Aorta (tissue), 5 donors: ENCODE measurements around the gene BICC1. TPM values are rescaled to one million over a fixed set of nuclear protein-coding genes. Genes with fewer than 3 reads are reported as not detected.

Source experiments
- ATAC-seq: fragments of 200-7000 bp; cut with Tn5 transposase; one replicate; pipeline ENCODE4 v1.9.1; 2022; ENCODE audit warnings: moderate library complexity; ENCODE audit not compliant: low FRiP score
- DNase-seq, 2 donors: peaks; one replicate each; pipeline ENCODE4 v3.0.0-alpha.2; 2020
- H3K27ac ChIP-seq, 2 donors: one replicate each; pipeline ENCODE4 v1.5.1; 2013; ENCODE audit warnings: low read length in 2 of 2, mild to moderate bottlenecking in 2 of 2, moderate library complexity in 2 of 2, control low read depth in 1 of 2, inconsistent platforms in 1 of 2, low read depth in 1 of 2
- H3K27me3 ChIP-seq, 2 donors: one replicate each; pipeline ENCODE4 v1.6.1; 2013; ENCODE audit warnings: control low read depth in 1 of 2, low read length in 1 of 2, mild to moderate bottlenecking in 1 of 2, moderate library complexity in 1 of 2; ENCODE audit not compliant: insufficient read depth in 2 of 2, control insufficient read depth in 1 of 2
- H3K36me3 ChIP-seq, 2 donors: one replicate each; pipeline ENCODE4 v1.6.1; 2013; ENCODE audit warnings: control low read depth in 1 of 2, low read length in 1 of 2, mild to moderate bottlenecking in 1 of 2; ENCODE audit not compliant: insufficient read depth in 2 of 2, control insufficient read depth in 1 of 2
- H3K4me1 ChIP-seq, 2 donors: one replicate each; pipeline ENCODE4 v1.6.1; 2013; ENCODE audit warnings: low read length in 2 of 2, control low read depth in 1 of 2, mild to moderate bottlenecking in 1 of 2, moderate library complexity in 1 of 2; ENCODE audit not compliant: insufficient read depth in 2 of 2, control insufficient read depth in 1 of 2
- H3K4me3 ChIP-seq, 2 donors: one replicate each; pipeline ENCODE4 v1.5.1; 2013; ENCODE audit warnings: low read length in 2 of 2, control low read depth in 1 of 2, mild to moderate bottlenecking in 1 of 2
- H3K9me3 ChIP-seq: one replicate; pipeline ENCODE4 v1.6.1; 2013; ENCODE audit warnings: mild to moderate bottlenecking, low read length; ENCODE audit not compliant: control insufficient read depth
- WGBS, 2 donors: extraction: QIAGEN DNeasy Blood & Tissue Kit; methylation state at CpG; one replicate each; pipeline ENCODE4 v1.1.7; 2013; 5-methylcytosine and 5-hydroxymethylcytosine counted together
- intact Hi-C, 2 donors: fragments of 100-400 bp; cut with DNase I; formaldehyde crosslinking; loops; one replicate each; pipeline versions ENCODE4 v1.14.2 to v1.15.0; 2022
- polyA plus RNA-seq, 2 donors: library from polyadenylated mRNA; stranded (reverse); fragments of 200-250 nt; gene quantifications; one replicate each; pipeline ENCODE4 v1.2.3, GENCODE V29; 2013
- total RNA-seq, 2 donors: library from RNA; stranded (reverse); fragmentation: NEBNext Ultra II Directional; extraction: Animal tissue kit (Norgen Biotek cat#: 25700); gene quantifications; one replicate each; pipeline ENCODE4 v1.2.1, GENCODE V29; 2021
- donor health status: healthy with polysubstance abuse.
- donor health status: Bipolar disorder and iron deficiency.
- donor health status: DM: no; HTN: no; CAD: no.
- donor health status: DM: no; HTN: no; CAD: no.
- donor health status: DM: yes; HTN: yes; CAD: no.

Gene BICC1
- total and polyA plus RNA-seq, 4 donors = 3.8 to 46.8 (median 13.9) TPM

GRCh38 chr10:58547963-58548362, 35.3 kb downstream of the BICC1 start:
- WGBS, 2 donors = 70 to 89% methylated on average over 1 of the region's 1 CpG
- intact Hi-C loops = no loop called here
- Histone ChIP-seq H3K4me1 (peaks cover 0 to 4% of the 10 kb centered on the region in 2 donors), H3K36me3 (no peaks in the 10 kb centered on the region), H3K9me3 (no peaks in the 10 kb centered on the region), H3K27ac (no peak overlapping the region), H3K27me3 (no peaks in the 10 kb centered on the region), H3K4me3 (no peak overlapping the region)
- no peak for DNase-seq
- no peak for ATAC-seq

- no peak overlapping the region for H3K4me3 ChIP-seq
- DNase-seq (no peak), ATAC-seq (no peak)
- H3K27ac ChIP-seq = no peak overlapping the region
- H3K27me3 ChIP-seq = no peaks in the 10 kb centered on the region
- no peaks in the 10 kb centered on the region for H3K36me3 ChIP-seq
- no peaks in the 10 kb centered on the region for H3K4me1 ChIP-seq
- 85 to 91% methylated on average over 2 of the region's 2 CpGs for WGBS, 2 donors
- no peaks in the 10 kb centered on the region for H3K9me3 ChIP-seq
- intact Hi-C loops = no loop called here
These were observed 41.6 kb downstream of the BICC1 start for GRCh38 chr10:58554316-58554715.

DNA sequence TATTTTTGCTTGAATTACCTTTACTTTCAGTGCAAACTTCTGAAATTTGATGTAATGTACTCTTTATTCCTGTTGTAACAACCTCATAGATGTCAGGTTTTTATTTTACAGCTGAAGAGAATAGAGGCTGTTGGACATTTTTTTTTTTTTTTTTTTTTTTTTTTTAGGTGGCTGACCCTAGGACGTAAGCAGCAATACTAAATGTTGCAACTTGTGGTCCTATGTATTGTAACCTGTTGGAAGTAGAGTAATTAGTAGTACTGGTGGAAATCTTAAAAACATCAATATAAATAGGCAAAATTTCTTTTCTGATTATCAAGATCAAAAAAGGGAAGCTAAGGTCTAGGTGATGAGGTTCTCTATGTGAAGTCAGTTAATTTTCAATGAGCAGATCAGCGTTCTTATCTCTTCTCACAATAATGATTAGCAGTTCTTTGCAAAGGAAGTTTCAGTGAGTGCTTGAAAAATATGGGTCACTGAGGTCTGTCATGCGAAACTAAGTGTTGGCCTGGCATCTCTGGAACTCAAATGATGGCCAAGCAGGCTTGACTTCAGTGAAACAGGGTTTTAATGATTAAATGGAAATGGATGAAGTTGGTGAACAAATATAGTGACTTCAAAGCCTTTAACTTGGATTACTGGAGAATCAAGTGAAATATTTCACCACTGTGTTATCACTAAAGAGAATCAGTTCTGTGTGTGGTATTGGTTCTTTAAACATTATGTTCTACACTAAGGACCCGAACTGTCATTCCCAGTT, 42.7 kb downstream of the BICC1 start:
- intact Hi-C loops = no loop called here
- DNase-seq (no peak), ATAC-seq (no peak)
- Histone ChIP-seq H3K4me3 (no peak overlapping the region), H3K36me3 (no peaks in the 10 kb centered on the region), H3K27ac (no peak overlapping the region), H3K4me1 (no peaks in the 10 kb centered on the region), H3K9me3 (no peaks in the 10 kb centered on the region), H3K27me3 (no peaks in the 10 kb centered on the region)
- 87 to 88% methylated on average over 4 of the region's 4 CpGs for WGBS, 2 donors

DNA sequence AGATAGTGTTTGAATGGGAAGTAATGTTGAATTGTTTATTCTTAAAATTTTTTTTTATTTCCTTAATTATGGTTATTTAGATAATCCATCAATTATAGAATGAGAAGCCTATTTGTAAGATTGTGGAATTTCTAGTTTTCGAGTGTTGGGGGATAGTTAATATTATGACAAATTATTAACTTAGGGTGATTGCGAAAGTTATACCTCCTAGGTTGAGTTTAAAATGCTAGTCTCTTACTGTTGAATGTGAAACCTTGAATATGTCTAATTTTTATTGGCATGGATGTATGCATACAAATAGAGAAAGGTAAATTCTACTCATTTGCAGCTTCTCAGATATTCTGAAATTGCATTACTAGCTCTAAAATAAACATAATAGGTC, 43.2 kb downstream of the BICC1 start:
- Histone ChIP-seq H3K9me3 (no peaks in the 10 kb centered on the region), H3K4me1 (no peaks in the 10 kb centered on the region), H3K27me3 (no peaks in the 10 kb centered on the region), H3K27ac (no peak overlapping the region), H3K36me3 (no peaks in the 10 kb centered on the region), H3K4me3 (no peak overlapping the region)
- DNase-seq (no peak), ATAC-seq (no peak)
- 97% methylated on average over 2 of the region's 2 CpGs for WGBS, 2 donors
- intact Hi-C loops = no loop called here

DNA sequence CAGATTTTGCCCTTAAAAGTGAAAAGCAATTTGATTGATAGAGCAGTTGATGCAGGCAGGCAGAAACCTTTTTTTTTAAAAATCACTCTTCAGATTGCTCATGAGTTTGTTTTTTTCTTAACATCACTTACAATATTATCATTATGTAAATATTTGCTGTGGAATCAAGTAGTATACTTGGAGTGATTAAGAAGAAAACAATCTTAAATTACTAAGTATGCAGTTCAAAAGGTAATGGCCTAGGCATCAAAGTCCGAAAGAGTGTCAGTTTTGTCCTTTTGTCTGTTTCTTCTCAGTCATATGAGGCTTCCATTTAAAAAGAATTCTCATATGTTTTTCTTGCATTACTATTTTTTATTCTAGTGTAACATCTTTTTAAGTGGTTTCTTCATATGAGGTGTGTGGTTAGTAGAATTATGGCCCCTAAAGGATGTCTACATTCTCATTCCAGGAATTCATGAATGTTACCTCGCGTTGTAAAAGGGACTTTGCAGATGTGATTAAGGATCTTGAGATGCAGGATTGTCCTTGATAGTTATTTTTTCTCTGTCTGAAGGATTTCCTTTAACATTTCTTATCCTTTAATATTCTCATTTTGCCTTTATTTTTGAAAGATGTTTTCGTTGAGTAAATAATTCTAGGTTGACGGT, 44.0 kb downstream of the BICC1 start:
- 92 to 93% methylated on average over 5 of the region's 5 CpGs for WGBS, 2 donors
- Histone ChIP-seq H3K4me1 (no peaks in the 10 kb centered on the region), H3K27me3 (no peaks in the 10 kb centered on the region), H3K4me3 (no peak overlapping the region), H3K9me3 (no peaks in the 10 kb centered on the region), H3K27ac (no peak overlapping the region), H3K36me3 (no peaks in the 10 kb centered on the region)
- ATAC-seq = no peak
- intact Hi-C loops = no loop called here
- DNase-seq = no peak

GRCh38 chr10:58557714-58558113, 45.0 kb downstream of the BICC1 start:
- ATAC-seq = no peak
- WGBS, 2 donors = 86 to 90% methylated on average over 1 of the region's 1 CpG

GRCh38 chr10:58560068-58560467, 47.4 kb downstream of the BICC1 start:
- 98% methylated on average over 2 of the region's 2 CpGs for WGBS, 2 donors
- DNase-seq (no peak), ATAC-seq (no peak)
- intact Hi-C loops = no loop called here
- H3K4me3 ChIP-seq = no peak overlapping the region
- H3K36me3 ChIP-seq = no peaks in the 10 kb centered on the region
- H3K4me1 ChIP-seq = no peaks in the 10 kb centered on the region
- H3K9me3 ChIP-seq = peaks cover 3% of the 10 kb centered on the region
- no peak overlapping the region for H3K27ac ChIP-seq
- H3K27me3 ChIP-seq = no peaks in the 10 kb centered on the region

More at GRCh38 chr10:58557714-58558113, 45.0 kb downstream of the BICC1 start:
- Histone ChIP-seq H3K9me3 (no peaks in the 10 kb centered on the region), H3K27me3 (no peaks in the 10 kb centered on the region), H3K36me3 (no peaks in the 10 kb centered on the region), H3K4me1 (no peaks in the 10 kb centered on the region), H3K4me3 (no peak overlapping the region), H3K27ac (no peak overlapping the region)
- DNase-seq = no peak
- intact Hi-C loops = no loop called here

GRCh38 chr10:58565271-58565670, 52.6 kb downstream of the BICC1 start:
- WGBS, 2 donors = 91 to 94% methylated on average over 2 of the region's 2 CpGs

DNA sequence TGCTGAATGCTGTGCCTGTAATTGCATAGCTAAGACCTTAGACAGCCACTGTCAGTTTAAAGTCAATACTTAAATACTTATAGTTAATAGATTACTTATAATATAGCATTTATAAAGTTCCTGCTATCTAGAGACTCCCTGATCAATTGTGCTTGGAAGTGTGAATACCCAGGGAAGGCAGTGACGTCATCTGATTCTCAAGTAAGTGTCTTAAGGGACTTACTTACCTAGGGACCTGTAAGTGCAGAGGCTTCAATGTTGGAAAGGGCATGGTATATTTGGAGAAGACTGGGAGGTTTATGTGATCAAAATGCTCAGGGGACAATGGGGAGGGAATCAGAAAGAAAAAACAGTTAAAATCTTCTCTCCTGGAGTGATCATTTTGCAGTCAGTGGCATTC, 55.0 kb downstream of the BICC1 start:
- 89 to 94% methylated on average over 1 of the region's 1 CpG for WGBS, 2 donors
- peaks cover 2 to 12% of the 10 kb centered on the region in 2 donors for H3K4me1 ChIP-seq
- H3K9me3 ChIP-seq = peaks cover 3% of the 10 kb centered on the region
- intact Hi-C loops = no loop called here
- H3K36me3 ChIP-seq = no peaks in the 10 kb centered on the region
- ATAC-seq (no peak), DNase-seq (no peak)
- H3K4me3 ChIP-seq = no peak overlapping the region
- H3K27ac ChIP-seq = no peak overlapping the region
- H3K27me3 ChIP-seq = no peaks in the 10 kb centered on the region

More at GRCh38 chr10:58565271-58565670, 52.6 kb downstream of the BICC1 start:
- H3K27me3 ChIP-seq = no peaks in the 10 kb centered on the region
- H3K27ac ChIP-seq = no peak overlapping the region
- peaks cover 3% of the 10 kb centered on the region for H3K9me3 ChIP-seq
- ATAC-seq (no peak), DNase-seq (no peak)
- intact Hi-C loops = no loop called here
- H3K4me3 ChIP-seq = no peak overlapping the region
- H3K36me3 ChIP-seq = no peaks in the 10 kb centered on the region
- H3K4me1 ChIP-seq = peaks cover 2 to 11% of the 10 kb centered on the region in 2 donors
